HG02678 (cell line): ENCODE results near the gene HEXIM1.
A peak's percentile ranks its signal among the peaks of the same experiment; 100 is the strongest.

ENCODE experiments used
- ATAC-seq: cut with Tn5 transposase; IDR thresholded peaks from one replicate; pipeline ENCODE4 v1.9.1; 2021; ENCODE audit warnings: mild to moderate bottlenecking, moderate library complexity; ENCODE audit not compliant: unreplicated experiment

The HEXIM1 gene

DNA sequence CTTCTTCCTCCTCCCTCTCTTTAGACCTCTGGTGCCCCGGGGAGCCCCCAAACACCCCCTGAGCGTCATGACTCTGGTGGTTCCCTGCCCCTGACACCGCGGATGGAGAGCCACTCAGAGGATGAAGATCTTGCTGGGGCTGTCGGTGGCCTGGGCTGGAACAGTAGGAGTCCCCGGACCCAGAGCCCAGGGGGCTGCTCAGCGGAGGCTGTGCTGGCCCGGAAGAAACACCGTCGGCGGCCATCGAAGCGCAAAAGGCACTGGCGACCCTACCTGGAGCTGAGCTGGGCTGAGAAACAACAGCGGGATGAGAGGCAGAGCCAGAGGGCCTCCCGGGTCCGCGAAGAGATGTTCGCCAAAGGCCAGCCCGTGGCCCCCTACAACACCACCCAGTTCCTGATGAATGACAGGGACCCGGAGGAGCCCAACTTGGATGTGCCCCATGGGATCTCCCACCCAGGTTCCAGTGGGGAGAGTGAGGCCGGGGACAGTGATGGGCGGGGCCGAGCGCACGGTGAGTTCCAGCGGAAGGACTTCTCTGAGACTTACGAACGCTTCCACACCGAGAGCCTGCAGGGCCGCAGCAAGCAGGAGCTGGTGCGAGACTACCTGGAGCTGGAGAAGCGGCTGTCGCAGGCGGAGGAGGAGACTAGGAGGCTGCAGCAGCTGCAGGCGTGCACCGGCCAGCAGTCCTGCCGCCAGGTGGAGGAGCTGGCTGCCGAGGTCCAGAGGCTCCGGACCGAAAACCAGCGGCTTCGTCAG is 20.9 kb downstream of the HEXIM1 start:
- ATAC-seq: no peak

DNA sequence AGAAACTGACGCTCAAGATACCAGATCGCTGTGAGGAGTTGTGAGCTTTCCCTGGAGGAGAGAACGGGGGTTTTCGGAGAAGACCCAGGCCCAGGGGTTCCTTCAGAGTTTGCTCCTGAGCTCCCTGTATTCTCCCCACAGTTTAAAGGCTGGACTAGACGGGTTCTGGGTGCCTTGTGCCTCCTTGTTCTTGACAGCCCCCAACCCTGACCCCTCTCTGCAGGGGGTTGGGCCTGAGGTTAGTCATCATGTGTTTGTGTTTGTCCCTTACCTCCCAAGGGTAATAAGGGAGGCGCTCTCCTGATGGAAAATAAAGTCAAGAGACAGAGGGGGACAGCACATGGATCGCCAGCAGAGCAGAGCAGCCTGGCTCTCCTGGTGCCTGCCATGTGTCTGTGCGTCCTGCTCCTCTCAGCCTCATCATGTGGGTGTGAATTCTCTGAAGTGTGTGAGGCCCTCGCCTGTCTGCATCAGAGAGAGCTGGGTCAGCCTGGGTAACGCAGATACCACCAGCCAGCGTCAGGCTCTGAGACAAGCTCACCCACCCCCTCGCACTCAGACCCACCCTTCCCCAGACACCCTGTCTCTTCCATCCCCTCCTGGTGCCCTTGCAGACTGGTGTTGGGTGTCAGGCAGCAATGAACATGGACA is 22.1 kb downstream of the HEXIM1 start:
- no peak for ATAC-seq

DNA sequence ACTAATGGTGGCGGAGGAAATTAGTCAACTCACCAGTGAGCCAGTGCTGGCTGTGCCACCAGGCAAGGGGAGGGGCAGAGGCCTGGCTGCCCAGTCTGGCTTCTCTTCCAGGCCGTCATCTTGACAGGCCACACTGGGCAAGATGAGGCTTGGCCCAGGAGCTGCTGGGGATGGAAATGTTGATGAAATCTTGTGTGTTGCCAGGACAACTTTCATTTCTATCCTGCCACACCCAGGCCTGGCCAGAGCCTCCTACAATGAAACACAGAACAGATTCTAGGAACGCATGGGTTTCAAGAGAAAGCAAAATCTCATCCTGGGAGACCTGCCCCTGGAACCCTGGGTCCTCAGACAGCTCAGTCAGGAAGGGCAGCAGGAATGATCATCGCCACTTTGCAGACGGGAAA is 22.7 kb downstream of the HEXIM1 start:
- no peak for ATAC-seq

DNA sequence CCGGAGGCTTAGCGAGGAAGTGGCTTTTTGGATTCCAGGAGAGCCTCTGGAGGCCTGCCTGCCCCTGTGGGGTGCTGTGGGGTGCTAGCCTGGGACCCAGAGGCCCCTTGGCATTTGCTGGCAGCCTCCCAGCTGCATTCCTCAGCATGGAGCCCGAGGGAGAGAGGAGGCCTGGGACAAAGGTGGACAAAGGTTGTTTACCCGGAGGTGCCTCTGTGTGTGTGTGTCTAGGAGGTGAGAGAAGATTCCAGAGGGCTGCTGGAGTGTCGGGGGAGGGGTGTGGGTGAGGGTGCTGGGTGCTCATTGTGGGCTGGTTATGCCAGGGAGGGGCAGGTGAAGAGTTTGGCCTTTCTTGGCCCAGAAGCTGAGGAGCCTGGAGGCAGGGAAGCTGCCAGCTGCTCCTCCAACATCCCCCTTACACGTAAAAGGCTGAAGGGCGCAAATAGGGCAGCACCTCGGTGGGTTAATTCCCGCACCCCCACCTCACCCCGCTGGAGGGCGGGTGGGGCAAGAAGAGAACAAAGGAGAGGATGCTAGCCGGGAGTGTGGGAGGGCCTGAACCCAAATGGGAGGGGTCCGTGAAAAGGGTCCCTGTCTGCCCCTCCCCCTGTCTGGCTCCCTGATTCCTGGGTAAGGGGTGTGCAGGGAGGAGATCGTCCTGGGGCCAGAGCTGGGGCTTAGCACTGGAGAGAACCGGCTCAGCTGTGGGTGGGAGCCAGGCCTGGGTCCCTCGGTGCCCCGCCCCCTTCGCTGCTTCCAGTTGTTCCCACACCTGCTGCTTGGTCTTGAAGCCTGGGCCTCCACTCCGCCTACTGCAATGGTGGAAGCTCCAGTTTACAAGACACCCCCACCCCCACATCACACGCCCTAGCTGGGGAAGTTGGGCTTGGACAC is 23.3 kb downstream of the HEXIM1 start:
- no peak for ATAC-seq

DNA sequence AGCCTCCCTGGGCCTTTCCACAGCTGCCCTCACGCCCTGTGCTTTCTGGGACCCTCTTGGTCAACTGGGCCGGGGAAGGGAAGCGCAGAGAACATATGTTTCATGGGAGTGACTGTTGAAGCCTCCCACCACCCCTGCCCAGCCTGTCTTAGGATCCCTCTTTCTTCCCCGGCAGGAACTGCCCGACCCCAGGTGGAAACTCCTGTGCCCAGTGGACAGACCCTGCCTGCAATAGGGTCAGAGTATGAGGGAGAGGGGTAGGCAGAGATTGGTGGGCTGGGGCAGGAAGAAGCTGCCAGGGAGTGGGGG is 23.9 kb downstream of the HEXIM1 start:
- ATAC-seq: no peak

DNA sequence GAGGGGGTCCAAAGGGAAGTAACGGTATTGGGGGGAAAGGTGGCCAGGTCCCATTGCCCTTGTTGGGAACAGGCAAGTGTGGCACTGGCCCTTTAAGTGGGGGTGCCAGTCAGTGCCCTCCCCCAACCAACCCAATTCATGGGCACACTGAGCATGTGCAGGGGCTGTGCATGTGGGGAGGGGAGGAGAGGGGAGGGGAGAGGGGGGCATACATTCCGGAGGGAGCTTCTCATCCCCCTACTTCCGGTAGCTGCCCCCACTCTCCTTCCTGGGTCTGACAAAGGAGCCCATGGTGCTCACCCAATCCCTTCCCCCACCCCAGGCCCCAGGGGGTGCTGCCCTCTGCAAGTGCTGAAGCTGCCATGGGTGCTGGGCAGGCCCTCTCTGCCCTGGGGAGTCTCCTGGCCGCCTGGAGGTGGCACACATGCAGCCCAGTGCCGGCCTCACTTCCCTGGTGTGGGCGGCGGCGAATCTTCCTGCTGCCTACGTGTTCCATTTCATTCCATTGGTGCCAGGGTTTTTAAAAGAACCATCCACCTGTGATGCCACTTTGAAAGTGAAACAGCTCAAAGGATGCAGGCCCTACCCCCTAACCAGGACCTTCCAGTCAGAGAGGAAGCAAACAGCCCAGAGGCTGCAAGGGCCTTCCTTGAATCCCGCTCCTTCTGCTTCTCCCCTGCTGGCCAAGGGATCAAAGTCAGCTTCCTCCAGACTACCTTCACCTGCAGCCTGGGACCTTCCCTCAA is 24.4 kb downstream of the HEXIM1 start:
- no peak for ATAC-seq

DNA sequence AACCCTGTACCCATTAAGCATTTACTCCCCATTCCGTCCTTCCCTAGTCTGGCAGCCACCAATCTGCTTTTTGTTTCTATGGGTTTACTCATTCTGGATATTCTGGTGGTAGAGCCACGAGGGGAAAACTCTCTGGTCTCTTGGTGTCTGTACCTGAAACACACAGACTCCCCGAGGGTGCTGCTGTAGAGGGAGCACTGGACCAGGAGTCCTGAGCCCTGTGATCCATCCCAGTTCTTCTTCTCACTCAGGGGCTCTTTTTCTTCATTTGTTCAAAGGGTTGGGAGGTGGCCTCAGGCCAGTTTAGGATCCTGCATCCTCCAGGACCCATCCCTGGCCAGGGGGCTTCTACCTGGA is 27.5 kb downstream of the HEXIM1 start:
- ATAC-seq: no peak

DNA sequence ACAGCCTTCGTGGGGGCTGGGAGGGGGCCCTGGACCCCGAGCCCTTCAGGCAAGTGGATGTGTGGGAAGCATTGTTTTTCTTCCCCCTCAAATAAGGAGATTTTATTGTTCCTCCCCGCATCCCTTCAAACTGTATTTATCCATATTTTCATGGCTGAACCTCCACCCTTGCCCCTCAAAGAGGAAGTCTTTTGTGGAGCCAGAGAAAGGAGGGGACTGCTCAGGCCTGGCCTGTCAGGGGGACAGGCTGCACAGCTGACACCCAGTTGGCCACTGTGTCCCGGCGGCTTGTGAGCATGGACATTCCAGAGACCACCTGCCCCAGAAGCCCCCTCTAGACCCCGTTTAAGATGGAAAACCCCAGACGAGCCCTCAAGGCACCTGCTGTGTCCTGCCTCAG is 29.3 kb downstream of the HEXIM1 start:
- no peak for ATAC-seq

DNA sequence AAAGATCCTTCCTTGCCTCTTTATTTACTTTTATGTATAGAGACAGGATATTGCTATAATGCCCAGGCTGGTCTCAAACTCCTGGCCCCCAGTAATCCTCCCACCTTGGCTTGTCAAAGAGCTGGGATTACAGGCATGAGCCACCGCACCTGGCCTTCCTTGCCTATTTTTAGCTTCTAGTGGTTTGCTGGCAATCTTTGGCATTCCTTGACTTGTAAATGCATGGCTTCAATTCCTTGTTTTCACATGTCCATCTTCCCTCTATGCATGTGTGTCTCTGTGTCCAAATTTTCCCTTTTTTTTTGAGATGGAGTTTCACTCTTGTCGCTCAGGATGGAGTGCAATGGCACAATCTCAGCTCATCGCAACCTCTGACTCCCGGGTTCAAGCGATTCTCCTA is 35.9 kb downstream of the HEXIM1 start:
- ATAC-seq: no peak

DNA sequence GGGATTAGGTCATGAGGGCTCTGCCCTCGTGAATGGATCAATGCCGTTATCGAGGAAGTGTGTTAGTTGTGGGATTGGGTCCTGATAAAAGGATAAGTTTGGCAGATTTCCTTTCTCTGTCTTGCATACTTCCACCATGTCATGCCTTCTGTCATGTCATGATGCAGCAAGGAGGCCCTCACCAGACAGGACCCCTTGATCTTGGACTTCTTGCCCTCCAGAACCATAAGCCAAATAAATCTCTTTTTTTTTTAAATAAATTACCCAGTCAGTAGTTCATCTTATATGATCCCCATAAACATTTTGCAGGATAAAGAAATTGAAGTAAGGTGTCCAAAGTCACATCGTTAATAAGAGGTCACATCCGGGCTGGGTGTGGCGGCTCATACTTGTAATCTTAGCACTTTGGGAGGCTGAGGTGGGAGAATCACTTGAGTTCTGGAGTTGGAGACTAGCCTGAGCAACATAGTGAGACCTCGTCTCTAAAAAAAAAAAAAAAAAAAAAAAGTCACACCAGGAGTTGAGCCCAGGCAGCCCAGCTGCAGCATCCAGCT is 38.6 kb downstream of the HEXIM1 start:
- no peak for ATAC-seq

DNA sequence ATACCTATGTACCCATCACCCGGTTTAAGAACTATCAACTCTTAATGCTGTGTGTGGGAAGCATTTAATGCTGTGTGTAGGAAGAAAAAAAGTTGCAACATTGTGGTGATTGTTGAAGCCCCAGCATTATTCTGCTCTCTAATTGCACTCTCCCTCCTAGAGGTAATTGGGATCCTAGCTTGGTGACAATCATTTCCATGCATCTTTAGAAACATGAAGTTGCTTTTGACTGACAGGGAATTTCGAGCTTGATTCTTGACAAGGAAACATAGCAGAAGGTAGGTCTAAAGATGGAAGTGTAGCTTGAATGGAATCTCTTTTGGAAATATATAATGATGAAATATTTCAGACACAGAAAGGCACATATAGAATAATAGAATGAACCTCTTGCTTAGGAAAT is 40.7 kb downstream of the HEXIM1 start:
- no peak for ATAC-seq

DNA sequence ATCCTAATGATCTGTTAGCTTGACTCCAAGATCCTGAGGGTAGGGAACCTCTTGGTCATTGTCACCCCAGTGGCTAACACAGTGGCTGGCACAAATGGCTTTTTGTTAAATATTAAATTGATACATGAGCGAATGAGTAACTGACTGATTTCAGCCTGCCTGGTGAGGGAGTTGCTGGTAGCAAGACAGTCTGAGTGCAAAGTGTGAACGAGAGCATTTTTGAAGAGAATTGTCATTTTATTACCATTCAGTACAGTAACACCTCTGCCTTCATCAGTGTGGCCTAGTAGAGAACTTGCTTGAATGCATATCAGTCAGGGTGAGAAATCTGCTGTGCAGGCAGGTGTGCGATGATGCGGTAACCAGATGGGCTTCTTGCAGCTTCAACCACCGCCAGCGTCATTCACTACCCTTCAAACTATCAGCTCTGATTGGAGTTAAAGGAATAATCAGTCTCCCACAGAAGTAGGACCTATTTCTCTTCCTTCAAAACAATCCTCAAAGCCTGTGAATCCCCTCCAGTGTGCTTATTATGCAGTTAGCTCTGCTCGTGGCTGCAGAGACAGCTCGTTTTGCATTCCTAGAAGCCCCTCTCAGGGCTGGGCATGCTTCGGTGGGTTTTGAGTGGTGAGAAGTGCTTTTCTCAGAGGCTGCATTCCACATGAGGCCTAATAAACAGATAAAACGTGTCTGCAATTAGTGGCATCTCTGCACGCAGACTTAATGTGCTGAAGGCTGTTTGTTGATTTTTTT is 42.4 kb downstream of the HEXIM1 start:
- no peak for ATAC-seq

DNA sequence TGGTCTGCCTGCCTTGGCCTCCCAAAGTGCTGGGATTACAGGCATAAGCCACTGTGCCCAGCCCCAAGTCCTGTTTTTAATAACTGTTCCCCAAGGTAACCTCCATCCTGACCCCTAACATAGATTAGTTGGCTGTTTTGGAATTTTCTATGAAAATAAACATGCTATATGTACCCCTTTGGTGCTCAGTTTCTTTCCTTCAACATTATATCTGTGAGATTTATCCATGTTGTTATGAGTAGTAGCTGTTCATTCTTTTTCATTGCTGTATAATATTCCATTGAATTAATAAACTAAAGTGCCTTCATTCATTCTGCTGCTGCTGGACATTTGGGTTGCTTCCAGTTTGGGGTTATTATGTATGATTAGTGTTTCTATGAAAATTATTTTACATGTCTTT is 47.1 kb downstream of the HEXIM1 start:
- ATAC-seq: no peak

DNA sequence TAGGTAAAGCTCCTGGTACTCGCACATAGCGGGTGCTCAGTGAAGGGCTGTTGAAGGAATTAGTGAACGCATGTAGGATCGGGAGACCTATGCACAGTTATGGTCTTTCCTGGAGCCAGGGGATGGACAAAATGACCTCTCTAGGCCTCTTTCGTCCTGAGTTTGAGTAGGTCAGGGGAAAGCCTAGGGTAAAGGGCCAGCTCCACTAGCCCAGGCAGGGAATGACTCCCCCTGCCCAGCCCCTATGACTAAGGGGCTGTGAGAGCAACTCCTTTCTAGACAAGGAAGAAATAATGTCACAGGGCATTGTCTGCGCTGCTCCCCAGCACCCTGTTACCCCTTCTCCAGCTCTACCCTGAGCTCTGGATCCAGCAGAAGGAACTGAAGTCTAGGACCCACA is 48.8 kb downstream of the HEXIM1 start:
- ATAC-seq: no peak

DNA sequence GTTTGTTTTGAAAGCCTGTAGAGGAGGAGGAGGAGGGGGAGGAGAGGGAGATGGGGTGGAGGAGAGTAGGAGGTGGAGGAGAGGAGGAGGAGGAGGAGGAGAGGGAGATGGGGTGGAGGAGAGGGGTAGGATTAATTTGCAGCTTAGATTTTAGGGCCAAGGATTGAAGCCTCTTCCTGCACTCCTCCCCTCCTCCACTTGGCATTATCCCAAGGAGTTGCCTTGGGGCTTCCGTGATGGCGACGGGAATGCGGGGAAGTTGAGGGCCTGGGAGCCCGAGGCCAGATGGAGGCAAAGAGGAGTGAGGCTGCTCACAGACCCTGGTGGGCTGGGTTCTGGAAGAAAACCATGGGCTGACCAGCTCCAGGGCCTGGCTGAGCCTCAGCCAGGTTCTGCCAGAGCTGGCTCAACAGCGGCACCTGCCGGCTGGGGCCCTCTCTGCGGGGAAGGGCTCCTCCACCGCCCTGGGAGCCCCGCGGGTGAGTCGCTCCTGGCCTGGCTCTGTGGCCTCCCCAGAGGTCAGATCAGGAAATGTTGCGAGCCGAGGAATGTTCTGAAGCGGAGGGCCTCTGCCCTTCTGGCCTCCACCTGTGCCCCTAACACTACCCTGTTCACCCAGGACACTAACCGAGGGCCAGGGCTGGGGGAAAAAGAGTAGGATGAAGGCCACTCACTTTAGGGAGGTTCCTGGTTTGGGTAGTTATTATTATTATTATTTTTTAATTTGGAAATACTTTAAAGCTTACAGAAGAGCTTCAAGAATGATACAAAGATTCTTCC is 49.5 kb downstream of the HEXIM1 start:
- peak; percentile 78 for ATAC-seq

DNA sequence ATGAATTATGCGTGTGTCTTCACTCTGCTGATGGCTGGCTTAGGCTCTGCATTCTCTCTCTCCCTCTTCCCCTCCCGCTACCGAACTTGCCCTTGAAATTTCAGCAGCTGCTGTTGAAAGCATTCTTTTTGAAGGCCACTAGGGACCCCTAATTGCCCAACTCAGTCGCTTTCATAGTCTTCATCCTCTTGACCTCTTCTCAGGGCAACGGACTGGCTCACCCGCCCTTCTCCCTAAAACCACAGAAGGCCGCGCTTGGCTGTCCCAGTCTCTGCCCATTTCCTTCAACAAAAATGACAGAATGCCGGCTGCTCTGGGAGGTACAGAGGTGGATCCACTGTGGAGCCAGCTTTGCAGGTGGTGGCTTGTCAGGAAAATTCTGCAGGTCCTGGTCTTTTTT is 52.4 kb downstream of the HEXIM1 start:
- no peak for ATAC-seq

DNA sequence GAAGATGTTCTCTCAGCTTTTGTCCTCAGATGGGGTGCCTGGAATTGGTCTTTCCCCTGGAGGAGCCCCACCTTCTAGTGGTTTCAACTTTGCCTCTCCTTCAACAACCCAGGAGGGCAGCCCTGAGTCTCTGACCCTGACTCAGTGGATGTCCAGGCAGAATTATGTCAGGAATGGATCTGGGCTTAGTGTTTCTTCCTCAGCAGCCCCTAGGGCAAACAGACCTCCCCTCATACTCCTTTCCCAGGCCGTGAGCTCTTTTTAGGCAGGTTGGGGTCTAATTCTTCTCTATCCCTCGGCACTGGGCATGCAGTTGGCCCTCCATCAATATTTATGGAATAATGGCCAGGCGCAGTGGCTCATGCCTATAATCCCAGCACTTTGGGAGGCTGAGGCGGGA is 53.2 kb downstream of the HEXIM1 start:
- no peak for ATAC-seq
